GF-D8 (cell line): ENCODE data around the gene UBTD1.

Source experiments
- DNase-seq: peaks from one replicate; lab custom pipeline; 2025; lab: John Stamatoyannopoulos, UW

The UBTD1 gene

GRCh38 chr10:97584798-97585438 lies 86.2 kb downstream of the UBTD1 start:
- no peak for DNase-seq

- DNase-seq: no peak
Measured at GRCh38 chr10:97585439-97585811, 86.7 kb downstream of the UBTD1 start.

DNA sequence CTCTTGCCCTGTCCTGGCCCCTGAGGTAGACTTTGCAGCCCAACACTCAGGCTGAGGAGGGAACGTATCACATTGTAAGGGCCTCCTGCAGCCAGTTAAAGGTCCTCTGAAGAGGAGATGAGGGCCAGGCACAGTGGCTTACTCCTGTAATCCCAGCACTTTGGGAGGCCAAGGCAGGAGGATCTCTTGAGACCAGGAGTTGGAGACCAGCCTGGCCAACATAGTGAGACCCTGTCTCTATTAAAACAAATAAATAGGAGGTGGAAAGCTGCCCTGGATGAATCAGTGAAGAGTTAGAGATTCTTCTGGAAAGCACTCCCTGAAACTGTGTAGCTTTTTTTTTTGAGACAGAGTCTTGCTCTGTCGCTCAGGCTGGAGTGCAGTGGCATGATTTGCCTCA lies 88.5 kb downstream of the UBTD1 start:
- no peak for DNase-seq

- DNase-seq: no peak
Measured at GRCh38 chr10:97589479-97589878, 90.8 kb downstream of the UBTD1 start, which contains the start of gene C10orf62. C10orf62 (plus strand) TSS chr10:97589721; CDS start chr10:97589898, 177 bp downstream.

GRCh38 chr10:97590082-97590747 lies 91.5 kb downstream of the UBTD1 start:
- DNase-seq: no peak

- DNase-seq: no peak
Measured at GRCh38 chr10:97590748-97591495, 92.2 kb downstream of the UBTD1 start.

- DNase-seq: no peak
Measured at GRCh38 chr10:97593421-97593820, 94.7 kb downstream of the UBTD1 start.

GRCh38 chr10:97596101-97597082 lies 97.7 kb downstream of the UBTD1 start:
- no peak for DNase-seq

GRCh38 chr10:97597778-97598177 lies 99.1 kb downstream of the UBTD1 start:
- DNase-seq: no peak

DNA sequence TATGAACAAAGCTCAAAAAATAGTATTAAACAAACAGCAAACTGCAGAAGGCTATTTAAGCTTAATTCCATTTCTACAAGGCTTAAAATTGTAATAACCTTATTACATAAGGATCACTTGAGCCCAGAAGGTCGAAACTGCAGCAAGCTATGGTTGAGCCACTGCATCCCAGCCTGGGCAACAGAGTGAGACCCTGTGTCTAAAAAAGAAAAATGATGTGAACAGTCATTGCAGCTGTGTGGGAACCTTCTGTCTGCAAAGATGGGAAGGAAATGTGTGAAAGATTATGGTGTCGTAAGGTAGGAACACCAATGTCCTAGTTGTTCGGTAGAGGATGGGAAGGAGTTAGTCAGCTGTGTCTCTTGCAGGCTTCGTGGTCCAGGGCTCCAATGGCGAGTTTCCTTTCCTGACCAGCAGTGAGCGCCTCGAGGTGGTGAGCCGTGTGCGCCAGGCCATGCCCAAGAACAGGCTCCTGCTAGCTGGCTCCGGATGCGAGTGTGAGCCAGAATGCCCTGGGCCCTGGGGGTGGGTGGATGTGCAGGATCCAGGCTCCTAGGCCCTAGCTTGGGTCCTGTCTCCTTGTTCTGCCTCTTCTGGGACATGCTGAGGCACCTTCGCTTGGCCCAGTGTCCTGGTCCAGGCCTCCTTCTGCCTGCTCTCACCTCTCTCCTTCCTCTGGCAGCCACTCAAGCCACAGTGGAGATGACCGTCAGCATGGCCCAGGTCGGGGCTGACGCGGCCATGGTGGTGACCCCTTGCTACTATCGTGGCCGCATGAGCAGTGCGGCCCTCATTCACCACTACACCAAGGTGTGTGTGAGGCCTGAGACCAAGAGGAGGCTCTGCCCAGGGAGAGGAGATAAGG lies 99.9 kb downstream of the UBTD1 start:
- DNase-seq: no peak

DNA sequence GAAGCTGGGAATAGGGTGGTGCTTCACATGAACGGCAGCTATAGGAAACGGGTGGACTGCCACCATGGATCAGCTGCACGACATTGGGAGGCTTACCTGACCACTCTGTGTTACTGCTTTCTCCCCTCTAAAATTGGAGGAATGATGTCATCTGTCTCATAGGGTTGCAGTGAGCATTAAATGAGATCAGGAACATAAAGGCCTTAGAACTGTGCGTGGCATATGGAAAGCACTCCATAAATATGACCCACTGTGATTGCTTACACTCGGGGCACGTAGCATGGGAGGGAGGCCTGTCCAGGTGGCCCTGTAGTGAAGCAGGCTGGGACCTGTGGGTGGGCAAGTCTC lies 100.5 kb downstream of the UBTD1 start:
- no peak for DNase-seq

- DNase-seq: no peak
Measured at GRCh38 chr10:97600616-97601015, 101.9 kb downstream of the UBTD1 start.

- no peak for DNase-seq
Measured at GRCh38 chr10:97601268-97602215, 102.8 kb downstream of the UBTD1 start.

DNA sequence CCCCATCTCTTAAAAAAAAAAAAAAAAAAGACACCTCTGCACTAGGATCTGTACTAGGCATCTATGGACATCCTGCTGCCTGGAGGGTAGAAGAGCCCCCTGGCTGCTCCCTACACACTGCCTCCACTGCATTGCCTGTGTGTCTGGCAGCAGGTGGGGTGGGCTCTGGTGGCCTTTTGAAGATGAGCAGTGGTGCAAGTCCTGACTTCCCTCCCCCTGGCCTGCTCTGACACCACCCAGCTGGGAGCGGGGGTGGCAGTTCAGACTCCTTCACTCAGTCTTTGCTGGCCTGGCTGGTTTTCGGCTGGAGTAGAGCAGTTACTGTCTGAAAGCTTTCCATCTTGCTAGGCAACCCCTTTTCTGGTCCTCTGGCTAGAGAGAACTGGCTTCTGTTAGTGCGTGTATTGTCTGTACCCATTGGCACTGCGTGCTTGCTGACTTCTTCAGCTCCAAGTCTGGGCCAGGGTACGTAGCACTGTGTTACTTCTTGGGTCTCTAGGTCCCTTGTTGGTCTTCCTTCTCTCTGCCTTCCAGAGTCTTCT lies 108.4 kb downstream of the UBTD1 start:
- DNase-seq: no peak

GRCh38 chr10:97608991-97609561 lies 110.4 kb downstream of the UBTD1 start:
- no peak for DNase-seq

- DNase-seq: no peak
Measured at GRCh38 chr10:97611473-97611872, 112.7 kb downstream of the UBTD1 start.

GRCh38 chr10:97612386-97612785 lies 113.7 kb downstream of the UBTD1 start:
- DNase-seq: no peak

- DNase-seq: no peak
Measured at GRCh38 chr10:97618285-97618684, 119.6 kb downstream of the UBTD1 start.

GRCh38 chr10:97618733-97619132 lies 120.0 kb downstream of the UBTD1 start:
- DNase-seq: no peak
